ENCODE data around the gene PTPN13.

The PTPN13 gene, protein sequence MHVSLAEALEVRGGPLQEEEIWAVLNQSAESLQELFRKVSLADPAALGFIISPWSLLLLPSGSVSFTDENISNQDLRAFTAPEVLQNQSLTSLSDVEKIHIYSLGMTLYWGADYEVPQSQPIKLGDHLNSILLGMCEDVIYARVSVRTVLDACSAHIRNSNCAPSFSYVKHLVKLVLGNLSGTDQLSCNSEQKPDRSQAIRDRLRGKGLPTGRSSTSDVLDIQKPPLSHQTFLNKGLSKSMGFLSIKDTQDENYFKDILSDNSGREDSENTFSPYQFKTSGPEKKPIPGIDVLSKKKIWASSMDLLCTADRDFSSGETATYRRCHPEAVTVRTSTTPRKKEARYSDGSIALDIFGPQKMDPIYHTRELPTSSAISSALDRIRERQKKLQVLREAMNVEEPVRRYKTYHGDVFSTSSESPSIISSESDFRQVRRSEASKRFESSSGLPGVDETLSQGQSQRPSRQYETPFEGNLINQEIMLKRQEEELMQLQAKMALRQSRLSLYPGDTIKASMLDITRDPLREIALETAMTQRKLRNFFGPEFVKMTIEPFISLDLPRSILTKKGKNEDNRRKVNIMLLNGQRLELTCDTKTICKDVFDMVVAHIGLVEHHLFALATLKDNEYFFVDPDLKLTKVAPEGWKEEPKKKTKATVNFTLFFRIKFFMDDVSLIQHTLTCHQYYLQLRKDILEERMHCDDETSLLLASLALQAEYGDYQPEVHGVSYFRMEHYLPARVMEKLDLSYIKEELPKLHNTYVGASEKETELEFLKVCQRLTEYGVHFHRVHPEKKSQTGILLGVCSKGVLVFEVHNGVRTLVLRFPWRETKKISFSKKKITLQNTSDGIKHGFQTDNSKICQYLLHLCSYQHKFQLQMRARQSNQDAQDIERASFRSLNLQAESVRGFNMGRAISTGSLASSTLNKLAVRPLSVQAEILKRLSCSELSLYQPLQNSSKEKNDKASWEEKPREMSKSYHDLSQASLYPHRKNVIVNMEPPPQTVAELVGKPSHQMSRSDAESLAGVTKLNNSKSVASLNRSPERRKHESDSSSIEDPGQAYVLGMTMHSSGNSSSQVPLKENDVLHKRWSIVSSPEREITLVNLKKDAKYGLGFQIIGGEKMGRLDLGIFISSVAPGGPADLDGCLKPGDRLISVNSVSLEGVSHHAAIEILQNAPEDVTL (N-terminal part only)

DNA sequence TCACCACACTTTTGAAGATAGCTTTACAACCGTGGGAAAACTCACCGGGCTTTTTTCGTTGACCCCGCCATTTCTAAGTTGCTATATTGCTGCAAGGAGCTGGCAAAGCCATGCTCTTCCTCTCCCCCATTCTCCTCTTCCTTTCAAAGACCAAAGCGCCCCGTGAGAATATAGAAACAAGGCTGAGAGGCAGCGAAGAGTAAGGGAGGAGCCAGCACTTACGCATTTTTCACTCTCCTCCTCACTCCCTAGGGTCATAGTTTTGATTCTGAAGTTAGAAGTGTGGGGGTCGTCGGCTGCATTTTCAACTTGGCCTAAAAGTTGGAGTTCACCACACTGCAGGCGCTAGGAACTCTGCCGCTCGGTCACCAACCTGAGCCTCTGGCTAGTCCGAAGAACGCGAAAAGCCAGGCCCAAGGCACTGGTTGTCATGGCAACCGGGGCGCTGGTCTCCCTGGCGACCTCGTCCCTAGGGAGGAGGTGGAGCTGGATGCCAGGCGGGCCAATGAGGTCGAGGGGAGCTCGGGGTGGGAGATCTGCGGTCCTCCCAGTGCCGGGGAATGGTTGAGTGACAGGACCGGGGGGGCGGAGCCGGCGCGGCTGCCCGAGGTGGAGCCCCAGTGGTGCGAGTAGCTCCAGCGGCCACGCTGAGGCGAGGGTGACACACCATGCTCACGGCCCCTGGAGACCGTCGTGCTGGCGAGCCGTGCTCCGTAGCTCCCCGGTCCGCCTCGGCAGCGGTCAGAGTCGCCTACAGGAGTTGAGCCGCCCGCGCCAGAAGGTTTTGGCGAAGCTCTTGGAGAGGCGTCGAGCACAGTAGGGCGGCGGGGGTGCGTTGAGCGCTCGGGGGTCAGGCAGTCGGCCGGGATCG, at the start of gene PTPN13:
TSS of gene PTPN13 (plus strand) at position 628 of the 871 bp plus-strand sequence. CDS start 40,942 bp downstream, outside the sequence.
- DNase-seq (ENCODE audit: low spot score): no peak

DNA sequence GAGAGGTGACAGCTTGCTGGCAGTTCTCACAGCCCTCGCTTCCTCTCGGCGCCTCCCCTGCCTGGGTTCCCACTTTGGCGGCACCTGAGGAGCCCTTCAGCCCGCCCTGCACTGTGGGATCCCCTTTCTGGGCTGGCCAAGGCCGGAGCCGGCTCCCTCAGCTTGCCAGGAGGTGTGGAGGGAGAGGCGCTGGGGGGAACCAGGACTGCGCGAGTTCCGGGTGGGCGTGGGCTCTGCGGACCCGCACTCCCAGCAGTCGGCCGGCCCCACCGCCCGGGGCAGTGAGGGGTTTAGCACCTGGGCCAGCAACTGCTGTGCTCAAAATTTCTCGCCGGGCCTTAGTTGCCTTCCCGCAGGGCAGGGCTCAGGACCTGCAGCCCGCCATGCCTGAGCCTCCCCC, 47.0 kb upstream of the PTPN13 start:
- DNase-seq (ENCODE audit: low spot score): no peak

DNA sequence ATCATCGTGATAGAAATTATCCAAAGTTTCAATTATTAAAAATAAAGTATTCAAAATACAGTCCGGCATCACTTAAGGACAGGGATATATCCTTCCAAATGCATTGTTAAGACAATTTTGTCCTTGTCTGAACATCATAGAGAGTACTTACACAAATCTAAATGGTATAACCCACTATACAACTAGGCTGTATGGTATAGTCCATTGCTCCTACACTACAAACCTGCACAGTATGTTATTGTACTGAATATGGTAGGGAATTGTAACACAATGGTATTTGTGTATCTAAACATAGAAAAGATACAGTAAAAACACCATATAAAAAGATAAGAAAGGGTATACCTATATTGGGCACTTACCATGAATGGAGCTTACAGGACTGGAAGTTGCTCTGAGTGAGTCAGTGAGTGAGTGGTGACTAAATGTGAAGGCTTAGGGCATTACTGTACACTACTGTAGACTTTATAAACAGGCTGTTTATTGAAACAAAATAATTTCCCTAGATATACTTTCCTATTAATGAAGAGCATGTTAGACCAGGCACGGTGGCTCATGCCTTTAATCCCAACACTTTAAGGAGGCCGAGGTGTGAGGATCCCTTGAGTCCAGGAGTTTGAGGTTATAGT, 44.8 kb upstream of the PTPN13 start:
- no peak for DNase-seq (ENCODE audit: low spot score)

DNA sequence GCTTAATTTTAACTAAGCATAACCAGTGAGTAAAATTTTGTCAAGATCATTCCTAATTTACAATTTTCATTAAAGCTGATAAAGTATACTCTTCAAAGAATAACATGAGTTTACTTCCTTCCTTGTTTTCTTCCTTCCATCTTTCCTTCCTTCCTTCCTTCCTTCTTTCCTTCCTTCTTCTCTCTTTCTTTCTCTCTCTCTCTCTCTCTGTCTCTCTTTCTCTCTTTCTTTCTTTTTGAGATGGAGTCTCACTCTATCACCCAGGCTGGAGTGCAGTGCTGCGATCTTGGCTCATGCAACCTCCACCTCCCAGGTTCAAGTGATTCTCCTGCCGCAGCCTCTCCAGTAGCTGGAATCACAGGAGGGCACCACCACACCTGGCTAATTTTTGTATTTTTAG, 42.7 kb upstream of the PTPN13 start:
- DNase-seq (ENCODE audit: low spot score): no peak

DNA sequence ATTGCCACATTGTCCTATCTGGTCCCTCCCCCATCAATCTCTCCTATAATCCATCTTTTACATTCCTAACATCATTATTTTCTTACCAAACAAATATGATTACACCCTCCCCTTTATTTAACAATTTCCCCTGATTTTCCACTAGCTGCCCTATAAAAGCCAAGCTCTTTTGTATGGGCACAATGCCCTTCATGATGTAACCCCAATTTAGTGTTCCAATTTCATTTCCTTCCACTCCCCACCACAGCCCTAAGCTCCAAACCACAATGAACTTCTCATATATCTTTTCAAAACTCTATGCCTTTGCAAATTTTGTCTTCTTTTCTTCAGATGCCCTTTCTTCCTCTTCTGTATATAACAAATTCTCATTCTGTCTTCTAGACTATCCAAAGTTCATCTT, 39.5 kb upstream of the PTPN13 start:
- no peak for DNase-seq (ENCODE audit: low spot score)

DNA sequence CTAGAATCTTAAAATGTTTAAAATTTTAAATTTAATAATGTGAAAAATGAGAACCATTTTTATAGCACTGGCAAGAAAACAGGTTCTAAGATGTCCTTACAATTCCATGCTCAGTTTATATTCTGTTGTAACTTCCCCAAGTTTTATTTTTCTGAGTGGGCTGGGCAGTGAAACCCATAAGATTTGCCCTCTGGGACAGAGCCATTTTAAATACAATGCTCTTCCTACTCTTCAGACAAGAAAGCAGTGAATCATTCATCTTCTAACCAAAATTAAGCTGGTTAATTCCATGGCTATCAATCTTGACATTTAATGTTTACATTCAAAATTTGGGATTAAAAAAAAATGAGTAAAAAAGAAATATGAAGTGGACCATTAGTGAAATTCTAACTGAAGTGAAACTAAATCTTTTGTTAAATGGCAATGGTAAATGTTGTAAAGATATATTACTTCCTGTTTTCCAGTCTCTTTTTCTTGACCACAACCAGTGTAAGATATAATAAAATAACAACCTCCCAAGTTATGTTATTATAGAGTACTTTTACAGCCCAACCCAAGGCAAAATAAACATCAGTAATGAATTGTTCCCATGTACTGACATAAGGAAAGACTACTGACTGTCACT, 37.2 kb upstream of the PTPN13 start:
- no peak for DNase-seq (ENCODE audit: low spot score)

DNA sequence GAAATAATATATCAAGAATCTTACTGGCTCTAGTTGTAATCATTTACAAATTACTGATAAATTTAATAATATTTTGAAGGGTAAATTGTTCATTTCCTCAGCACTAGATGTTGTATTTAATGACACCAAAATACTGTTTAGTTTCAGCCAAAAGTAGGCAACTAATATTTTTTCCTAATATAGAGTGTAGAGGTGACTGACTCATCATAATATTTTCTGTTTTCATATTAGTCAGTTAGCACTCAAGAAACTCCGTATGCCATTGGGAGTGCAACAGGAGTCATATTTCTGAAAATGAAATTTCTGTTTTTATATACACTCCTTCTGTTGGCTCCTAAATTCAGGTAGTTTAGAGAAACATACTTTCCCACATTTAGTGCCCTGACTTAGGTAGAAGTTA, 36.6 kb upstream of the PTPN13 start:
- no peak for DNase-seq (ENCODE audit: low spot score)

DNA sequence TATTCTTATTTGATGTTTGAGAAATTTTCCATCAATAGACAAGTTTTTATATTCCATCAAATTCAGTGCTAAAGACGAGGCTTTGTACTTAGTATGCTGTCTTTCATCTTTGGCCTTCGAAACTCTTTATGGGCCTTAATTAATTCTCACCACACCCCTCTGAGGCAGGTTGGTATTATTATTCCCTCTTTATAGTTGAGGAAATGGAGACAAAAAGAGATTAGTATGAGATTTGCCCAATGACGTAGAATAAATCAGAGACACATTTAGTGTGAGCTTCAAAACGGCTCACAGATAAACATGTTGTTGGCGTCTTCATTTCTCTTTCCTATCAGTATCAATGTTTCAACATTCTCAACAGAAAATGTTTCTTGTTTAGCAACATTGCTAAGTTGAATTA, 35.9 kb upstream of the PTPN13 start:
- DNase-seq (ENCODE audit: low spot score): no peak

DNA sequence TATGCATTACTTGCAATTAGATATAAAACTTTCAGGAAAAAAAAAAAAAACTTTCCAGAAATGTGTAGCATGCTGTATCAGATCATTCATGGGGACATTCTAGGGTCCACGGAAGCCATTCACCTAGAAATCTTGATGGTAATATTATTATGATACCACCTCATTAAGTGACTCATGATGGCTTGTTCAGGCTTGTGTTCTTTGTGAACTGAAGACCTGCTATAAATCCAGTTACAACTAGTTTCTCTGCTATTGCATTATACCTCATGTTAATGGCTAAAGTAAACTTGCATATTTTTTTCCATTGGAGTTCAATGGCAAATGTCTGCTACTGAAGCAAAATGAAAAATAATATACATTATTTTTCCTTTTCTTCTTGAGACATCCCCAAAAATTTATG, 35.3 kb upstream of the PTPN13 start:
- no peak for DNase-seq (ENCODE audit: low spot score)

DNA sequence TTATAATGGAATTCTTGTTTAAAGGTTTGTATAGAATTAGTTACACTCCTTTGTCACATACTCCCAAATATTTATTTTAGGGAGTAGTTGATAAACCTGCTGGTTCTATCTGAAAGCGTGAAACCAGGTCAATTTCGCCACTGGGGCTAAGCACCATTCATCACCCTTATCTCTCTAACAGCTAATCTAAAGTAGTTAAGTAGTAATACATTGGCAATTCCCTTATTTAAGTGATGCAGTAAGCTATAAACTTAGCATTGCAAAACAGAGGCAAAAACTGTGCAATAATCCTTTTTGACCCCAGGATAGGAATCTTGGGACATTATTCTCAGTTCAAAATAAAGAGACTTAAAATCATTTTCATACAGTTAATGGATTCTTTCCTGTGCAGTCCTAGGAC, 33.7 kb upstream of the PTPN13 start:
- no peak for DNase-seq (ENCODE audit: low spot score)

DNA sequence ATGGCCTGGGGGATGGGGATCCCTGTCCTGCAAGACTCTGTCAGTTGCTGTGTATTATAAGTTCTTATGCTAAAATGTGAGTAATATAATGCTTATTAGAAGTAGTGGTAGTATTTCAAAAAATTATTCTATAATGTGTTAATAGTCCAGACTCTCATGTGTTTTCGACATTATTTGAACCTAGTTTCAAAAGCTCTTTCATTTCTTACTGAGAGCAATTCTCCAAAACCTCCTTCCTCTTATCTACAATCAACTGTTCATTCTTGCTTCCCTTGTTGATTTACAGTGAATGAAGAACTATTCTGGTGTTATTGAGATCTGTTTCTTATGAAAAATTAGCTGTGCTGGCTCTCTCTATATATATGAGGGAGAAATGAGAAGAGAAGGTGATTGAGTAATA, 32.9 kb upstream of the PTPN13 start:
- DNase-seq (ENCODE audit: low spot score): no peak

DNA sequence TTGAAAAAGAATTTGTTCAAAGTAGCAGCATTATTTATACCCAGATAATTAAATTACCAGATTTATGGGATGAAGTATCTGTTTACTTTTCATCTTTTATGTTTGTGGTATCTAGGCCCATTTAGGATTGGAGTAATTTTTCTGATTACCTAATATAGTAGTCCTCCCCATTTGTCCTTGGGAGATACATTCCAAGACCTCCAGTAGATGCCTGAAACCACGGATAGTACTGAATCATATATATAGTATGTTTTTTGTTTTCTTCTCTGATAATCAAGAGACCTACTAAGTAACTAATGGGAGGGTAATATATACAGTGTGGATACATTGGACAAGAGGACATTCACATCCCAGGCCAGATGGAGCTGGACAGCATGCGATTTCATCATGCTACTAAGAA, 30.7 kb upstream of the PTPN13 start:
- no peak for DNase-seq (ENCODE audit: low spot score)

DNA sequence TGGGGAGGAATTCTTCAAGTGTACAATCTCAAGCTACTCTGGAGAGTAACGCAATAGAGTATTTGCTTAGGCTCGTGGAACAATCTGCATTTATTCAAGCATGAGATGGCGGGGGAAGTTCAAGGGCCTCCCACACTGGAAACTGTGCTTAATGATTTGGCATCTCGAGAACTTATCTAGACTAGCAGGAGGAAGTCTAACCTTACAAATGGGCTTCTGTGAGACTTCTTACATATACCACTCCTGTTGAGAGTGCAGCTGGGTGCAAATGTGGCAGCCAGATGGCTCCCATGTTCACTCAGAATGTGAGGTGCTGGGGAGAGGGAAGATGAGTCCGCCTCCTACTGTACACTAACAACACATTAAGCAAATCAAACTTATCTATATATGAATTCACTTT, 29.3 kb upstream of the PTPN13 start:
- peak; percentile 8 for DNase-seq (ENCODE audit: low spot score)

DNA sequence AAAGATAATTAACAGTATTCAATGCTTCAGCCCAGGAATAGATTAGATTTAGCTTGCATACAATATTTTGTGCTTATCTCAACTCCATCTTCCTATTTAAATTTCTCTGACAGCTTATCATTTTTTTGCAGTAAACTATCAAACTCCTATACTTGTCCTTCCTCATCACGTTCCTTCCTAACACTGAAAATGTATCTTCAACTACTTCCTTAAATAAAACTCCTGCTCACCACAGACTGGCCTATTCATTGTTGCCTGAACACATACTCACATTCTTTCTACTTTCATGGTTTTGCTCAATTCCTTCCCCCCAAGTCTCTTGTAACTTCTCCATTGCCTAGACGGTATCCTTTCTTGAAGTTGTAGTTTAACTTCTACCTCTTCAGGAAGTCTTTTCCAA, 28.5 kb upstream of the PTPN13 start:
- no peak for DNase-seq (ENCODE audit: low spot score)

DNA sequence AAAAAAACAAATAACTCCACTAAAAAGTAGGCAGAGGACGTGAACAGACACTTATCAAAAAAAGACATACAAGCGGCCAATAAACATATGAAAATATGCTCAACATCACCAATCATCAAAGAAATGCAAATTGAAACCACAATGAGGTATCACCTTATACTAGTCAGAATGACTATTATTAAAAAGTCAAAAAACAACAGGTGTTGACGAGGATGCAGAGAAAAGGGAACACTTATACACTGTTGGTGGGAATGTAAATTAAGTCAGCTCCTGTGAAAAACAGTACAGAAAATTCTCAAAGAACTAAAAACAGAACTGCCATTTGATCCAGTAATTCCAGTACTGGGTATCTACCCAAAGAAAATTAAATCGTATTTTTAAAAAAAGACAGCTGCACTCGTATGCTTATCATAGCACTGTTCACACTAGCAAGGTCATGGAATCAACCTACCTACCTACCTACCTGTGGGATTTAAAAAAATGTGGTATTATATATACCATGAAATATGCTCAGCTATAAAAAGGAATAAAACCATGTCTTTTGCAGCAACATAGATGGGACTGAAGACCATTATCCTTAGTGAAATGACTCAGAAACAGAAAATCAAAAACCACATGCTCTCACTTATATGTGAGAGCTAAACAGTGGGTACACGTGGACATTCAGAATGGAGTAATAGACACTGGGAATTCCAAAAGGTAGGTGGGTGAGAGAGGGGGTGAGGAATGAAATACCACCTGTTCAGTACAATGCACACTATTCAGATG, 24.8 kb upstream of the PTPN13 start:
- no peak for DNase-seq (ENCODE audit: low spot score)

DNA sequence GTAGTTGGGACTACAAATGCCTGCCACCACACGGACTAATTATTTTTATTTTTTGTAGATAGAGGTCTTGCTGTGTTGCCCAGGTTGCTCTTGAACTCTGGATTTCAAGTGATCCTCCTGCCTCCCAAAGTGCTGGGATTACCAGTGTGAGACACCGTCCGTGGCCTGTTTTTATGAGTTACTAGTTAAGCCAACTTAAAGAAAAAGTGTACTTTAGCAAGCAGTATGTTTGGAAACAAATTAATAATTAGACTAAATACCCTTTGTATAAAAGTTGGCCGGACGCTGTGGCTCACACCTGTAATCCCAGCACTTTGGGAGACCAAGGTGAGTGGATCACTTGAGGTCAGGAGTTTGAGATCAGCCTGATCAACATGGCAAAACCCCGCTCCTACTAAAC, 14.2 kb upstream of the PTPN13 start:
- DNase-seq (ENCODE audit: low spot score): no peak

DNA sequence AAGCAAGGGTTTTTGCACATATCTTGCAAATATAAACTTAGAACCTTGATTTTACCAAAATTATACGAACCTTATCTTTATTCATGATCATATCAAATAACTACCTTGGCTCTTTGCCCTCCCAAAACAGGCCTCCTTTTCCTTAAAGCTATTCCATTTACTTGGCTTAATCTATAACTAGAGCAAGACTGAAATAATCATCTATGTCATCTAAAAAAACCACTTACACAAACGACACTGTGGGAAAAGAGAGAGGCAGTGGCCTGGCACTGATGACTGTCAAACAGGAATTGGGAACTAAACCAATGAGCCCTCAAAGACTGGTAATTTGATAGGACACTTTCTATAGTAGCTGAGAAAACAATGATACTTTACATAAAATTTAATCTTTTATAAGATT, 11.7 kb upstream of the PTPN13 start:
- no peak for DNase-seq (ENCODE audit: low spot score)

DNA sequence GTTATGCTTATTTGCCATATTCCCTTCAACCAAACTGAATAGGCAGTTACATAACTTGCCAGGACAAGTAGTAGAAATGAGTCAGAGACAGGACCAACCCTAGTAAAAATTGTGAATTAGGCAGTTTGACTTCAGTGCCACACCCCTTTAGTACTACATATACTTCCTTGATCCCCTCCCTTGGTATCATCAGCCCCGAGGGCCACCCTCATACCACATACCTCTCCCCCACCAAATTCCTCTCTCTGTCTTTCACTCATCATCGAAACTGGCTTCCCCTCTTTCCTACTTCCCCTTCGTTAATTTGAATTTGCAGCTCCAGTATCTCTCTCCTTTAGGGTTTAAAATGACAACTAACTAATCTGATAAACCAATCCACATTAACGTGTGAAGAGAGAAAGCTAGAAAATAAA, 7.9 kb upstream of the PTPN13 start:
- DNase-seq (ENCODE audit: low spot score): peak; percentile 4

DNA sequence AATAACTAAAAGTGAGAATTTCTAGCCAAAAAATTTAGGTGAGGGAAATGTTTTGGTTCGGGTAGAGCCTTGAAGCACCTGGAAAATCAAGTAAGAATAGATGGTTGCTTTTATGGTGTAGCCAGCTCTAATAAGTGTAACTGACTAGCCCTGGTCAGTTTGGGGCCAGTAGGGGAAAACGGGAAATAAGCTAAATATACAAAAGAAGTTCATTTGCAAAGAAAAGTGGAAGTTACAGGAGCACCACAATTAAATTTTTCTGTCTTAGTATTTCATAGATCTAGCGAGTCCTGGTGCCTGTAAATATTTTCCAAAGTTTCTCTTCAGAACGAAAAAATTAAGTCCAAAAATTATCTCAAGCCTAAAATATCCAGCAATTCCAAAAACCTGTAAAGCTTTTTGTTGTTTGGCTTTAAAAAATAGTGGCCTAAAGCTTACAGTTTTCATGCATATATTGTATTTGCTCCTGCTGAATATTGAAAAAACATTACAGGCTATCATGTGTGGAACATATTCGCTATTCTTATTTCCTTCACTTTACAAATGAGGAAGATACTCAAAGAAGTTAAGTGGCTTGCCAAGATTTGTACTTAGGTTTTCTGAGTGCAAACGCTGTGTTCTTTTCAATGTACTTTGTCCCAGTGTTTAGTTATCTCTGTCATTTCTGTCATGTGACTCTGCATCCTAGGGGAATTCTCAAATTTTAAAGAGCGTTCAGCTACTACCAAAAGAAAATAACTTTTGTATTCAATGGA, 7.3 kb upstream of the PTPN13 start:
- DNase-seq (ENCODE audit: low spot score): no peak
